H1 (cell line): ENCODE data around the gene TIGIT. TPM values are rescaled to one million over a fixed set of nuclear protein-coding genes. Genes with fewer than 3 reads are reported as not detected.

ENCODE experiments used
- CTCF ChIA-PET: fragments of 300-600 bp; sonication (Branson Sonifier 250); formaldehyde crosslinking; loops from one replicate; lab custom pipeline; 2021; ENCODE audit not compliant: partially characterized antibody; lab: Charles Lee
- POLR2A ChIA-PET: fragments of 300-600 bp; sonication (Branson Sonifier 250); formaldehyde crosslinking; loops from one replicate; lab custom pipeline; 2021; ENCODE audit warnings: inconsistent platforms; ENCODE audit not compliant: partially characterized antibody; lab: Charles Lee
- DNase-seq, 2 experiments: peaks; one replicate each; pipeline versions ENCODE4 v3.0.0 to v3.0.0-alpha.2; 2010 to 2022; ENCODE audit warnings: low spot score in 2 of 2, low read depth in 1 of 2, mixed read lengths in 1 of 2
- FAIRE-seq: peaks from 2 replicates; lab custom pipeline; 2011; peaks lifted over from hg19 to GRCh38; lab: Jason Lieb, UNC
- H2AFZ ChIP-seq: 2 replicates; pipeline ENCODE4 v1.8.1; 2012; ENCODE audit warnings: low read length, inconsistent platforms
- H2AK5ac ChIP-seq: 2 replicates; pipeline ENCODE4 v1.6.1; 2013; ENCODE audit warnings: low read depth, low read length
- H2BK120ac ChIP-seq: replicated peaks from 2 replicates; pipeline ENCODE3; 2013; ENCODE audit warnings: low read depth, low read length, inconsistent platforms
- H2BK12ac ChIP-seq: 2 replicates; pipeline ENCODE4 v1.6.1; 2013; ENCODE audit warnings: low read depth, low read length
- H2BK15ac ChIP-seq: 2 replicates; pipeline ENCODE4 v1.6.1; 2013; ENCODE audit warnings: low read length
- H2BK20ac ChIP-seq: 2 replicates; pipeline ENCODE4 v1.6.1; 2013; ENCODE audit warnings: low read length
- H2BK5ac ChIP-seq: 2 replicates; pipeline ENCODE4 v1.6.1; 2013; ENCODE audit warnings: low read depth, low read length
- H3K14ac ChIP-seq: 2 replicates; pipeline ENCODE4 v1.6.1; 2013; ENCODE audit warnings: inconsistent platforms; ENCODE audit not compliant: insufficient read length
- H3K18ac ChIP-seq: 2 replicates; pipeline ENCODE4 v1.6.1; 2013; ENCODE audit warnings: low read length; ENCODE audit errors: extremely low read depth
- H3K23ac ChIP-seq: 2 replicates; pipeline ENCODE4 v1.6.1; 2013; ENCODE audit warnings: inconsistent platforms; ENCODE audit not compliant: insufficient read length
- H3K23me2 ChIP-seq: 2 replicates; pipeline ENCODE4 v1.6.1; 2013; ENCODE audit warnings: low read depth, low read length
- H3K27ac ChIP-seq: 2 replicates; pipeline ENCODE4 v1.6.1; 2011; ENCODE audit warnings: low read depth, low read length, inconsistent platforms
- H3K27me3 ChIP-seq, 4 experiments: replicated peaks in 1 of 4; 1 replicate in 1 of 4; 2 replicates in 3 of 4; pipeline versions ENCODE4 v1.6.1 to v1.8.1; 2011 to 2013; ENCODE audit warnings: low read length in 3 of 4, mild to moderate bottlenecking in 3 of 4, inconsistent platforms in 2 of 4, mixed read lengths in 2 of 4, moderate library complexity in 1 of 4; ENCODE audit not compliant: control insufficient read depth in 3 of 4, insufficient read depth in 3 of 4; ENCODE audit errors: extremely low read depth in 1 of 4
- H3K36me3 ChIP-seq, 4 experiments: 2 replicates each; pipeline versions ENCODE4 v1.6.1 to v1.8.1; 2011 to 2013; ENCODE audit warnings: mild to moderate bottlenecking in 4 of 4, low read length in 3 of 4, moderate library complexity in 2 of 4, control low read depth in 1 of 4, inconsistent platforms in 1 of 4; ENCODE audit not compliant: insufficient read depth in 4 of 4, control insufficient read depth in 2 of 4
- H3K4ac ChIP-seq: replicated peaks from 2 replicates; pipeline ENCODE3; 2013; ENCODE audit warnings: low read length, low read depth, mixed read lengths, inconsistent platforms; ENCODE audit not compliant: insufficient read length
- H3K4me1 ChIP-seq, 4 experiments: replicated peaks in 1 of 4; 1 replicate in 1 of 4; 2 replicates in 3 of 4; pipeline versions ENCODE4 v1.6.1 to v1.8.1; 2011 to 2013; ENCODE audit warnings: low read length in 3 of 4, inconsistent platforms in 2 of 4, mixed read lengths in 1 of 4; ENCODE audit not compliant: insufficient read depth in 4 of 4, control insufficient read depth in 3 of 4
- H3K4me2 ChIP-seq, 2 experiments: 2 replicates each; pipeline versions ENCODE4 v1.6.1 to v1.8.1; 2011 to 2013; ENCODE audit warnings: low read depth in 2 of 2, low read length in 2 of 2, control low read depth in 1 of 2, inconsistent platforms in 1 of 2, mild to moderate bottlenecking in 1 of 2; ENCODE audit not compliant: insufficient read depth in 1 of 2
- H3K4me3 ChIP-seq, 4 experiments: fragments of 200-600, 300-600 bp in 1 of 4; sonication (generic), shearing (Covaris generic), sonication (Bioruptor Twin) in 1 of 4; 2 replicates each; pipeline versions ENCODE4 v1.5.1 to v1.8.1; 2011 to 2016; ENCODE audit warnings: low read length in 4 of 4, low read depth in 3 of 4, control low read depth in 2 of 4, inconsistent platforms in 2 of 4, mild to moderate bottlenecking in 2 of 4, mixed read lengths in 1 of 4, moderate library complexity in 1 of 4; ENCODE audit not compliant: insufficient read depth in 2 of 4; ENCODE audit errors: extremely low read depth in 1 of 4
- H3K56ac ChIP-seq: replicated peaks from 2 replicates; pipeline ENCODE3; 2013; ENCODE audit warnings: low read depth, mild to moderate bottlenecking, mixed read lengths, low read length, inconsistent platforms; ENCODE audit not compliant: insufficient read length
- H3K79me1 ChIP-seq: 2 replicates; pipeline ENCODE4 v1.6.1; 2013; ENCODE audit warnings: low read depth, low read length, control low read depth
- H3K79me2 ChIP-seq, 2 experiments: 2 replicates each; pipeline versions ENCODE4 v1.6.1 to v1.8.1; 2012 to 2013; ENCODE audit warnings: low read length in 2 of 2, mild to moderate bottlenecking in 2 of 2, inconsistent platforms in 1 of 2; ENCODE audit not compliant: insufficient read depth in 2 of 2, control insufficient read depth in 1 of 2
- H3K9ac ChIP-seq, 4 experiments: replicated peaks in 1 of 4; 1 replicate in 1 of 4; 2 replicates in 3 of 4; pipeline versions ENCODE4 v1.6.1 to v1.8.1; 2011 to 2013; ENCODE audit warnings: low read depth in 3 of 4, low read length in 3 of 4, control low read depth in 2 of 4, mild to moderate bottlenecking in 2 of 4, moderate library complexity in 2 of 4, inconsistent platforms in 1 of 4; ENCODE audit errors: extremely low read depth in 1 of 4
- H3K9me3 ChIP-seq, 2 experiments: 2 replicates each; pipeline versions ENCODE4 v1.6.1 to v1.8.1; 2012 to 2013; ENCODE audit warnings: mild to moderate bottlenecking in 2 of 2, moderate library complexity in 2 of 2, control low read depth in 1 of 2, inconsistent platforms in 1 of 2, low read depth in 1 of 2, low read length in 1 of 2, mixed read lengths in 1 of 2; ENCODE audit not compliant: insufficient read depth in 2 of 2
- H4K20me1 ChIP-seq, 2 experiments: replicated peaks in 1 of 2; 2 replicates each; pipeline versions ENCODE3 to v1.8.1; 2011 to 2013; ENCODE audit warnings: inconsistent platforms in 2 of 2, low read length in 2 of 2, mild to moderate bottlenecking in 1 of 2; ENCODE audit not compliant: insufficient read depth in 2 of 2, control insufficient read depth in 1 of 2
- H4K5ac ChIP-seq: 2 replicates; pipeline ENCODE4 v1.6.1; 2013; ENCODE audit warnings: low read length, low read depth, mixed read lengths, inconsistent platforms; ENCODE audit not compliant: insufficient read length
- H4K8ac ChIP-seq: 2 replicates; pipeline ENCODE4 v1.8.0; 2013; ENCODE audit warnings: mild to moderate bottlenecking, moderate library complexity, low read length, inconsistent platforms; ENCODE audit not compliant: insufficient read depth; ENCODE audit errors: extremely low read depth
- H4K91ac ChIP-seq: replicated peaks from 2 replicates; pipeline ENCODE3; 2013; ENCODE audit warnings: low read length, mixed read lengths, inconsistent platforms; ENCODE audit not compliant: insufficient read length
- CEBPB ChIP-seq: IDR thresholded peaks from 2 replicates; pipeline ENCODE4 v1.6.1; 2012; ENCODE audit warnings: low read depth, low read length
- CHD2 ChIP-seq: IDR thresholded peaks from 2 replicates; pipeline ENCODE4 v1.6.1; 2012; ENCODE audit warnings: low read length, improper control_type of control experiment
- GTF2F1 ChIP-seq: IDR thresholded peaks from 2 replicates; pipeline ENCODE4 v1.6.1; 2012; ENCODE audit warnings: low read depth, low read length, improper control_type of control experiment, borderline replicate concordance
- HDAC2 ChIP-seq, 2 experiments: fragments of 300-600 bp in 1 of 2; sonication (generic) in 1 of 2; IDR thresholded peaks; 2 replicates each; pipeline ENCODE4 v1.6.1; 2011 to 2012; ENCODE audit warnings: low read depth in 2 of 2, low read length in 2 of 2, mild to moderate bottlenecking in 2 of 2, moderate library complexity in 2 of 2, borderline replicate concordance in 1 of 2, inconsistent platforms in 1 of 2
- JUND ChIP-seq: IDR thresholded peaks from 2 replicates; pipeline ENCODE4 v1.6.1; 2011; ENCODE audit warnings: mild to moderate bottlenecking, improper control_type of control experiment, low read length
- KDM4A ChIP-seq: IDR thresholded peaks from one replicate; pipeline ENCODE4 v1.7.1; 2012; ENCODE audit warnings: low read depth, mild to moderate bottlenecking, moderate library complexity, low read length, inconsistent platforms; ENCODE audit not compliant: severe bottlenecking
- MAFK ChIP-seq: IDR thresholded peaks from 2 replicates; pipeline ENCODE4 v1.6.1; 2012; ENCODE audit warnings: low read depth, mild to moderate bottlenecking, improper control_type of control experiment, low read length
- RAD21 ChIP-seq, 2 experiments: IDR thresholded peaks in 1 of 2; conservative IDR thresholded peaks in 1 of 2; 2 replicates each; pipeline ENCODE4 v1.6.1; 2011; ENCODE audit warnings: low read depth in 2 of 2, low read length in 2 of 2, improper control_type of control experiment in 1 of 2, inconsistent platforms in 1 of 2, mild to moderate bottlenecking in 1 of 2, moderate library complexity in 1 of 2
- SIX5 ChIP-seq: IDR thresholded peaks from 2 replicates; pipeline ENCODE4 v1.6.1; 2011; ENCODE audit warnings: mild to moderate bottlenecking, low read depth, low read length
- TAF7 ChIP-seq: optimal IDR thresholded peaks from 2 replicates; pipeline ENCODE3; 2011; ENCODE audit warnings: low read depth, mild to moderate bottlenecking, inconsistent platforms, low read length, moderate library complexity, borderline replicate concordance
- TCF12 ChIP-seq: IDR thresholded peaks from 2 replicates; pipeline ENCODE4 v1.6.1; 2011; ENCODE audit warnings: low read depth, mild to moderate bottlenecking, low read length
- WGBS, 2 experiments: shearing (Covaris generic) in 1 of 2; methylation state at CpG; one replicate each; pipeline versions ENCODE4 v1.1.6 to v1.1.7; 2013 to 2015; ENCODE audit warnings: low lambda C conversion rate in 2 of 2, mixed read lengths in 2 of 2, inconsistent platforms in 1 of 2, low coverage in 1 of 2, missing lambda C conversion rate in 1 of 2; ENCODE audit not compliant: insufficient replicate concordance in 2 of 2, insufficient coverage in 1 of 2, insufficient read length in 1 of 2; ENCODE audit errors: extremely low coverage in 1 of 2, missing lambda C conversion rate in 1 of 2; 5-methylcytosine and 5-hydroxymethylcytosine counted together
- polyA plus RNA-seq, 7 experiments: library from polyadenylated mRNA; depleted of rRNA in 3 of 7; stranded (reverse) in 5 of 7; unstranded in 2 of 7; fragments of >200 nt in 5 of 7; fragments of 200-250 nt in 2 of 7; gene quantifications; 1 replicate in 5 of 7; 2 replicates in 1 of 7; 4 replicates in 1 of 7; pipeline versions ENCODE4 v1.2.1 to v1.2.3, GENCODE V29; 2011 to 2013; ENCODE audit warnings: missing spikeins in 2 of 7, mixed read lengths in 2 of 7
- total RNA-seq: library from RNA; stranded (reverse); fragmentation: NEBNext Ultra II Directional; extraction: Animal tissue kit (Norgen Biotek cat#: 25700); gene quantifications from 2 replicates; pipeline ENCODE4 v1.2.1, GENCODE V29; 2021

The TIGIT gene
- total and polyA plus RNA-seq, 2 of the 8 experiments (the other 6 are each of a cell fraction or from before 2014, with no cell fraction given): 0.02 TPM; not detected in 1

DNA sequence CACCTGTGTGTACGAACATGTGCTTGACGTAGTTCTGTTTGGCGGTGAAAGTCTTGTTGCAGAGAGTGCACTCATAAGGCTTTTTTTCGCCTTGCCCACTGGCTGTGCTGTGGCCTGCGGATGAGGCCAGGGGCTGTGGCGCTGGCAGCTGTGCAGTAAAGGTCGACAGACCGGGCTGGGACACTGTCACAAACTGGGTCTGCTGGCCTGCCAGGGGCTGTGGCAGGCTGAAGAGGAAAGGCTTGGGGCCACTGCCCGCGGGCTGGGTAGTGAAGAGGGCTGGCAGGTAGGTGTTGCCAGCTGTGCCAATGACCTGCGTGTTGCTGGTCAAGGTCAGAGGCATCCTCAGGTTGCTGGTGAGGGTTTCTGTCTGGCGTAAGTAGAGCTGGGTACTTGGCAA lies 56.4 kb downstream of the TIGIT start:
- Histone ChIP-seq H4K20me1 (no peaks in the 10 kb centered on the region), H3K4me2 (no peak overlapping the region), H2BK12ac (no peak overlapping the region), H3K23ac (no peak overlapping the region)
- DNase-seq: no peak
- no peak for FAIRE-seq
- no peak for TF ChIP-seq MAFK
- TF ChIP-seq TCF12: no peak
- TF ChIP-seq TAF7: no peak
- no peak for TF ChIP-seq GTF2F1
- TF ChIP-seq KDM4A: no peak
- no peak for TF ChIP-seq CHD2
- no peak for TF ChIP-seq HDAC2 (IDR thresholded peaks at IDR 0.05; ENCODE audit: borderline replicate concordance in 1 of 2, low read depth in 2 of 2, low read length in 2 of 2)
- no peak for TF ChIP-seq RAD21 (IDR thresholded peaks at IDR 0.05 in 1 of 2, conservative IDR thresholded peaks at IDR 0.05 in 1 of 2; ENCODE audit: low read depth in 2 of 2, low read length in 2 of 2)
- no peak for TF ChIP-seq SIX5
- no peak for TF ChIP-seq JUND
- no peak for TF ChIP-seq CEBPB
- TF ChIP-seq, all 59 proteins: peak for 0
- H3K4ac ChIP-seq: no peak overlapping the region
- no peak overlapping the region for H3K4me3 ChIP-seq
- no peak overlapping the region for H3K14ac ChIP-seq
- POLR2A ChIA-PET: no interaction called here
- H3K79me1 ChIP-seq: no peaks in the 10 kb centered on the region; the same call in 1 of the 2 replicates
- H3K27me3 ChIP-seq: no peaks in the 10 kb centered on the region
- peak overlapping the region; percentile 29; the same call in 1 of the 2 replicates for H4K8ac ChIP-seq
- no peak overlapping the region for H3K18ac ChIP-seq
- CTCF ChIA-PET: interaction anchor here (1.1 to 3.3 kb wide), 3 partner anchors 14 to 1485 kb away, joined by 3 to 12 read pairs (median 9); no protein-coding TSS in a partner anchor
- no peak overlapping the region for H4K5ac ChIP-seq
- H2BK15ac ChIP-seq: 0 out of 2 replicates have a peak overlapping the region, but pooled peaks have one; percentile 82
- H3K23me2 ChIP-seq: no peaks in the 10 kb centered on the region
- H3K4me1 ChIP-seq: peaks cover 0 to 3% (median 2%) of the 10 kb centered on the region in 4 experiments; a peak in 4 of 7 replicates
- no peak overlapping the region for H3K56ac ChIP-seq
- H2AK5ac ChIP-seq: no peak overlapping the region
- 91% methylated on average over 12 of the region's 12 CpGs; no CpG with 5 or more reads in 1 of the 2 experiments for WGBS, 2 experiments
- H3K79me2 ChIP-seq: no peaks in the 10 kb centered on the region
- H3K36me3 ChIP-seq: no peaks in the 10 kb centered on the region
- no peak overlapping the region for H4K91ac ChIP-seq
- no peak overlapping the region for H2BK120ac ChIP-seq
- H2BK20ac ChIP-seq: no peak overlapping the region
- H3K27ac ChIP-seq: no peak overlapping the region
- no peak overlapping the region for H3K9ac ChIP-seq
- no peak overlapping the region for H2AFZ ChIP-seq
- H2BK5ac ChIP-seq: no peak overlapping the region
- H3K9me3 ChIP-seq: no peaks in the 10 kb centered on the region; a peak in 1 of 4 replicates
